22Rv1 (cell line): ENCODE measurements around the gene C6orf120.

ENCODE experiments used
- ZFX ChIP-seq: fragments of 450-650 bp; IDR thresholded peaks from 2 replicates; pipeline ENCODE4 v1.6.1; 2017; ENCODE audit warnings: antibody characterized with exemption, borderline replicate concordance
- TF ChIP-seq, protein P1 (sequence below): fragments of 450-650 bp; IDR thresholded peaks from 2 replicates; pipeline ENCODE4 v1.5.1; 2017; ENCODE audit warnings: mild to moderate bottlenecking

DNA sequence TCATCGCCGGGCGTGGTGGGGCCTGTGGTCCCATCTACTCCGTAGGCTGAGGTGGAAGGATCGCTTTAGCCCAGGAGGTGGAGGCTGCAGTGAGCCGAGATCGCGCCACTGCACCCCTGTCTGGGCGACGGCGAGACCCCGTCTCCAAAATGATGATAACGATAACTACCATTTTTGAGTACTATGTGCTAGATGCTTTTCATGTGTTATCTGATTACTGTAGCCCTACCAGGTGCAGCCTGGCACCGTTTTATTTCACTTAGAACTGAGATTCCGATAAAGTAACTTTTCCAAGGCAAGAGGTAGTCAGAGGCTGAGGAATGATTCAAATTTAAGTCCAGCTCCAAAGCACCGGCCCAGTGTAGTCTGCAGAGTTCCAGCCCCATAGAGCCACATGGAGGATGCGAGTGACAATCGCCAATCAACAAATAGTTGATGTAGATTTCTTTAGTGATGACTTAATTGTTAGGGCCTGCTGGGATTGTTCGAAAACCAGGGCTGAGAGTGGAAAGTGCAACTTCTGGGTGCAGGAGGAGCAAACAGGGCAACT is 50.2 kb downstream of the C6orf120 start:
- TF ChIP-seq, protein P1, sequence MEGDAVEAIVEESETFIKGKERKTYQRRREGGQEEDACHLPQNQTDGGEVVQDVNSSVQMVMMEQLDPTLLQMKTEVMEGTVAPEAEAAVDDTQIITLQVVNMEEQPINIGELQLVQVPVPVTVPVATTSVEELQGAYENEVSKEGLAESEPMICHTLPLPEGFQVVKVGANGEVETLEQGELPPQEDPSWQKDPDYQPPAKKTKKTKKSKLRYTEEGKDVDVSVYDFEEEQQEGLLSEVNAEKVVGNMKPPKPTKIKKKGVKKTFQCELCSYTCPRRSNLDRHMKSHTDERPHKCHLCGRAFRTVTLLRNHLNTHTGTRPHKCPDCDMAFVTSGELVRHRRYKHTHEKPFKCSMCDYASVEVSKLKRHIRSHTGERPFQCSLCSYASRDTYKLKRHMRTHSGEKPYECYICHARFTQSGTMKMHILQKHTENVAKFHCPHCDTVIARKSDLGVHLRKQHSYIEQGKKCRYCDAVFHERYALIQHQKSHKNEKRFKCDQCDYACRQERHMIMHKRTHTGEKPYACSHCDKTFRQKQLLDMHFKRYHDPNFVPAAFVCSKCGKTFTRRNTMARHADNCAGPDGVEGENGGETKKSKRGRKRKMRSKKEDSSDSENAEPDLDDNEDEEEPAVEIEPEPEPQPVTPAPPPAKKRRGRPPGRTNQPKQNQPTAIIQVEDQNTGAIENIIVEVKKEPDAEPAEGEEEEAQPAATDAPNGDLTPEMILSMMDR = no peak
- TF ChIP-seq ZFX = no peak
